Neural progenitor cell (in vitro differentiated cells): Measurements from ENCODE around the gene PEX26. TPM values are rescaled to one million over a fixed set of nuclear protein-coding genes. Genes with fewer than 3 reads are reported as not detected.

ENCODE experiments used
- DNase-seq: peaks from one replicate; pipeline ENCODE4 v3.0.0-alpha.2; 2016; ENCODE audit warnings: low spot score
- H2AFZ ChIP-seq: fragments of 200-600 bp; sonication (generic); replicated peaks from 2 replicates; pipeline ENCODE4 v1.6.1; 2016; ENCODE audit warnings: antibody characterized with exemption
- H3F3A ChIP-seq: fragments of 200-600 bp; sonication (generic); 2 replicates; pipeline ENCODE4 v1.6.1; 2016; ENCODE audit warnings: antibody characterized with exemption, low read depth
- H3K27ac ChIP-seq: fragments of 200-600 bp; sonication (generic); 2 replicates; pipeline ENCODE4 v1.5.1; 2016; ENCODE audit warnings: mild to moderate bottlenecking
- H3K27me3 ChIP-seq: fragments of 200-600 bp; sonication (generic); 2 replicates; pipeline ENCODE4 v1.6.1; 2016; ENCODE audit warnings: mild to moderate bottlenecking, moderate library complexity
- H3K36me3 ChIP-seq: fragments of 200-600 bp; sonication (generic); 2 replicates; pipeline ENCODE4 v1.5.1; 2016
- H3K4me1 ChIP-seq: fragments of 200-600 bp; sonication (generic); 2 replicates; pipeline ENCODE4 v1.6.1; 2016; ENCODE audit warnings: mixed run types
- H3K4me2 ChIP-seq: fragments of 200-600 bp; sonication (generic); 2 replicates; pipeline ENCODE4 v1.6.1; 2016
- H3K4me3 ChIP-seq: fragments of 200-600 bp; sonication (generic); 2 replicates; pipeline ENCODE4 v1.5.1; 2016
- H3K79me2 ChIP-seq: fragments of 200-600 bp; sonication (generic); 2 replicates; pipeline ENCODE4 v1.6.1; 2016; ENCODE audit warnings: low read depth
- H3K9ac ChIP-seq: fragments of 200-600 bp; sonication (generic); 2 replicates; pipeline ENCODE4 v1.6.1; 2016
- H3K9me3 ChIP-seq: fragments of 200-600 bp; sonication (generic); 2 replicates; pipeline ENCODE4 v1.5.1; 2016; ENCODE audit warnings: low read depth
- H4K20me1 ChIP-seq: fragments of 200-600 bp; sonication (generic); 2 replicates; pipeline ENCODE4 v1.6.1; 2016; ENCODE audit warnings: low read depth
- H3K27ac Mint-ChIP-seq: 3 replicates; pipeline ENCODE4 v1.8.0; 2021; ENCODE audit warnings: mixed read lengths
- H3K27me3 Mint-ChIP-seq: 2 replicates; pipeline ENCODE4 v1.8.0; 2022; ENCODE audit warnings: low read depth, mild to moderate bottlenecking, inconsistent platforms, moderate library complexity, mixed read lengths; ENCODE audit not compliant: insufficient read depth
- H3K36me3 Mint-ChIP-seq: 3 replicates; pipeline ENCODE4 v1.8.0; 2021; ENCODE audit warnings: mixed read lengths
- H3K4me1 Mint-ChIP-seq: 3 replicates; pipeline ENCODE4 v1.8.0; 2021; ENCODE audit warnings: mixed read lengths
- H3K4me3 Mint-ChIP-seq: 3 replicates; pipeline ENCODE4 v1.8.0; 2021; ENCODE audit warnings: mild to moderate bottlenecking, moderate library complexity, mixed read lengths
- H3K9me3 Mint-ChIP-seq: 3 replicates; pipeline ENCODE4 v1.8.0; 2020; ENCODE audit warnings: mixed read lengths
- CTCF ChIP-seq: fragments of 200-600 bp; sonication (generic); IDR thresholded peaks from 2 replicates; pipeline ENCODE4 v1.5.1; 2017; ENCODE audit warnings: antibody characterized with exemption, mild to moderate bottlenecking
- EZH2 ChIP-seq: fragments of 200-600 bp; sonication (generic); IDR thresholded peaks from 2 replicates; pipeline ENCODE4 v1.6.1; 2017; ENCODE audit warnings: antibody characterized with exemption, mild to moderate bottlenecking, moderate library complexity
- EZH2phosphoT487 ChIP-seq: fragments of 200-600 bp; sonication (generic); IDR thresholded peaks from 2 replicates; pipeline ENCODE4 v1.6.1; 2017; ENCODE audit warnings: antibody characterized with exemption
- total RNA-seq: library from RNA; depleted of rRNA; stranded (reverse); fragments of >200 nt; gene quantifications from 2 replicates; pipeline ENCODE4 v1.2.3, GENCODE V29; 2015; ENCODE audit warnings: low replicate concordance

The PEX26 gene
- total RNA-seq, 1 donor from 2014 or later: 22.9 TPM

DNA sequence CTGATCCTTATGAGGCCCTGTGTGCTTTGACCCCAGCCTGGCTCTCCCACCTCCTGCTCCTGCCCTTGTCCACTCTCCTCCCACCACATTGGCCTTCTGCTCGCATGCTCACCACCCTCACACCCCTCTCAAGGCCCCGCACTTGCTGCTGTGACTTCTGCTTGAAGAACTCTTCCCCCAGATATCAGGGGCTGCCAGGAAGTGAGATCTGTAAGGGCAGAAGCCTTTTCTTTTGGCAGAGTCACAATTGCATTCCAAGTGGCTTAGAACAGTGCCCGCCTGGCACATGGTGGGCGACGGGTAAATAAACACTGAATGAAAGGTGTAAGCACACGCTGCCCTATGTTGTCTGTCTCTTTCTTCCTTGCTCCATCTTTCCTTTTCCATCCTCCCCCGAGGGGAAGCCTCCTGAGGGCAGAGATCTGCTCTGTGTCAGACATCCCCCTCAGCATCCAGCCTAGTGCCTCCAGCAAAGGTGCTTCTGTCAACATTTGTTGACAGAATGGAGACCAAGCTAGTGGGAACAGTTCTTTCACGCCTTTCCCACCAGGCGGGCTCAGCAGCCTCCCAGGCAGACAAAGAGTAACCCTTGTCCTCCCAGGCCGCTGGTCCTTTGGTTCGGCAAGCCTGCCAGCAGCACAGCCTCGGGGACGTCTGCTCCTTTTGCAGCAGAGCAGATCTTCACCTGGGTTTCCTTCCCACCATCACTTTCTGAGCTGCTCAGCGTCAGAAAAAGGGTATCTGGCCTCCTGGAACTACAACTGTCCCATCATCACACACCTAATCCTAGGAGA is 10.0 kb upstream of the PEX26 start:
- no peak overlapping the region for H3K4me3 Mint-ChIP-seq
- no peaks in the 10 kb centered on the region for H3K27me3 ChIP-seq
- H3K4me1 ChIP-seq: no peaks in the 10 kb centered on the region
- no peaks in the 10 kb centered on the region for H4K20me1 ChIP-seq
- no peaks in the 10 kb centered on the region for H3K9me3 Mint-ChIP-seq
- no peaks in the 10 kb centered on the region for H3F3A ChIP-seq
- peaks cover 14% of the 10 kb centered on the region for H3K27me3 Mint-ChIP-seq
- H3K9ac ChIP-seq: no peak overlapping the region
- peak overlapping the region; percentile 71 for H2AFZ ChIP-seq
- H3K4me1 Mint-ChIP-seq: peaks cover 4% of the 10 kb centered on the region
- no peak for TF ChIP-seq EZH2phosphoT487
- H3K36me3 ChIP-seq: no peaks in the 10 kb centered on the region
- H3K4me3 ChIP-seq: no peak overlapping the region
- DNase-seq: no peak
- H3K9me3 ChIP-seq: no peaks in the 10 kb centered on the region
- no peak overlapping the region for H3K27ac ChIP-seq
- H3K27ac Mint-ChIP-seq: peak overlapping the region; percentile 58
- no peak overlapping the region for H3K4me2 ChIP-seq
- H3K79me2 ChIP-seq: no peaks in the 10 kb centered on the region
- H3K36me3 Mint-ChIP-seq: no peaks in the 10 kb centered on the region

GRCh38 chr22:18068381-18068988 is 9.3 kb upstream of the PEX26 start:
- no peaks in the 10 kb centered on the region for H3K9me3 ChIP-seq
- no peak overlapping the region for H3K4me2 ChIP-seq
- H3K4me3 ChIP-seq: no peak overlapping the region
- Mint-ChIP-seq H3K4me1 (peaks cover 4% of the 10 kb centered on the region), H3K9me3 (no peaks in the 10 kb centered on the region), H3K27me3 (peaks cover 14% of the 10 kb centered on the region), H3K27ac (no peak overlapping the region), H3K36me3 (no peaks in the 10 kb centered on the region), H3K4me3 (no peak overlapping the region)
- no peaks in the 10 kb centered on the region for H3K4me1 ChIP-seq
- H3K36me3 ChIP-seq: no peaks in the 10 kb centered on the region
- no peaks in the 10 kb centered on the region for H4K20me1 ChIP-seq
- no peaks in the 10 kb centered on the region for H3K27me3 ChIP-seq
- H2AFZ ChIP-seq: peak overlapping the region; percentile 71
- H3K79me2 ChIP-seq: no peaks in the 10 kb centered on the region
- TF ChIP-seq EZH2: no peak
- no peak for TF ChIP-seq EZH2phosphoT487
- TF ChIP-seq CTCF: no peak
- H3F3A ChIP-seq: no peaks in the 10 kb centered on the region
- no peak overlapping the region for H3K27ac ChIP-seq
- DNase-seq: no peak
- no peak overlapping the region for H3K9ac ChIP-seq

GRCh38 chr22:18069041-18069440 is 8.7 kb upstream of the PEX26 start:
- Mint-ChIP-seq H3K4me3 (no peak overlapping the region), H3K9me3 (no peaks in the 10 kb centered on the region)
- no peaks in the 10 kb centered on the region for H3K4me1 ChIP-seq

More at GRCh38 chr22:18069041-18069440, 8.7 kb upstream of the PEX26 start:
- no peaks in the 10 kb centered on the region for H3K9me3 ChIP-seq
- no peak overlapping the region for H3K4me3 ChIP-seq
- H2AFZ ChIP-seq: no peak overlapping the region
- no peak overlapping the region for H3K9ac ChIP-seq
- Mint-ChIP-seq H3K36me3 (no peaks in the 10 kb centered on the region), H3K27ac (no peak overlapping the region), H3K27me3 (peaks cover 14% of the 10 kb centered on the region), H3K4me1 (peaks cover 4% of the 10 kb centered on the region)
- H3K27ac ChIP-seq: no peak overlapping the region
- no peaks in the 10 kb centered on the region for H3K36me3 ChIP-seq
- H3K4me2 ChIP-seq: no peak overlapping the region
- no peaks in the 10 kb centered on the region for H3K79me2 ChIP-seq
- no peak for DNase-seq
- no peaks in the 10 kb centered on the region for H3K27me3 ChIP-seq
- no peaks in the 10 kb centered on the region for H3F3A ChIP-seq
- no peaks in the 10 kb centered on the region for H4K20me1 ChIP-seq
- TF ChIP-seq EZH2: no peak
- TF ChIP-seq CTCF: no peak
- TF ChIP-seq EZH2phosphoT487: no peak
